HG02870 (cell line): Measurements from ENCODE around the gene GABRE.
"Not testable (repeated sequence)": the region's sequence is repeated elsewhere in the genome, so short reads cannot be mapped to it uniquely, and the experiment has no call there.

ENCODE experiments used
- ATAC-seq: cut with Tn5 transposase; IDR thresholded peaks from one replicate; pipeline ENCODE4 v1.9.1; 2021; ENCODE audit warnings: mild to moderate bottlenecking, moderate library complexity; ENCODE audit not compliant: unreplicated experiment

The GABRE gene

GRCh38 chrX:151970027-151970426, 4.4 kb downstream of the GABRE start:
- ATAC-seq, result no peak

- no peak for ATAC-seq
Measured at GRCh38 chrX:151966236-151966635, 8.2 kb downstream of the GABRE start.

GRCh38 chrX:151962034-151962433, 12.4 kb downstream of the GABRE start:
- ATAC-seq, result no peak

- ATAC-seq, result no peak
Measured at GRCh38 chrX:151958101-151958500, 16.4 kb downstream of the GABRE start.

- no peak for ATAC-seq
Measured at GRCh38 chrX:151954730-151955129, 19.7 kb downstream of the GABRE start.

- ATAC-seq, result no peak
Measured at GRCh38 chrX:151938172-151938571, 36.3 kb downstream of the GABRE start.

- ATAC-seq, result no peak
Measured at GRCh38 chrX:151935358-151935757, 39.1 kb downstream of the GABRE start.

- ATAC-seq, result no peak
Measured at GRCh38 chrX:151929126-151929525, 45.4 kb downstream of the GABRE start.

- no peak for ATAC-seq
Measured at GRCh38 chrX:151923648-151924047, 50.8 kb downstream of the GABRE start.

GRCh38 chrX:151922692-151923091, 51.8 kb downstream of the GABRE start:
- ATAC-seq, result no peak

- no peak for ATAC-seq
Measured at GRCh38 chrX:151921866-151922265, 52.6 kb downstream of the GABRE start.

GRCh38 chrX:151921292-151921691, 53.2 kb downstream of the GABRE start:
- ATAC-seq, result no peak

- ATAC-seq, result no peak
Measured at GRCh38 chrX:151920530-151920929, 53.9 kb downstream of the GABRE start.

- no peak for ATAC-seq
Measured at GRCh38 chrX:151920101-151920500, 54.4 kb downstream of the GABRE start.

- no peak for ATAC-seq
Measured at GRCh38 chrX:151919610-151920009, 54.9 kb downstream of the GABRE start.

GRCh38 chrX:151918736-151919135, 55.7 kb downstream of the GABRE start:
- not testable (repeated sequence) for ATAC-seq

- ATAC-seq, result no peak
Measured at GRCh38 chrX:151912780-151913179, 61.7 kb downstream of the GABRE start, which contains the start of gene MAGEA4. Gene MAGEA4 (plus strand): TSS chrX:151912889. CDS start chrX:151923665, 10,776 bp downstream.

GRCh38 chrX:151912221-151912620, 62.3 kb downstream of the GABRE start:
- no peak for ATAC-seq

- ATAC-seq, result no peak
Measured at GRCh38 chrX:151904989-151905388, 69.5 kb downstream of the GABRE start.
